Caki2 (cell line): Measurements from ENCODE around the gene PKIB. TPM values are rescaled to one million over a fixed set of nuclear protein-coding genes. Genes with fewer than 3 reads are reported as not detected.
A peak's percentile ranks its signal among the peaks of the same experiment; 100 is the strongest.

Experiments used
- DNase-seq: peaks from one replicate; pipeline ENCODE4 v3.0.0-alpha.2; 2015; ENCODE audit warnings: low read depth
- in situ Hi-C: cut with HindIII; loops from 2 replicates; pipeline ENCODE4 v1.10.0; 2016; ENCODE audit warnings: low sequenced_read_pairs, low pct_unique_long_range_greater_than_20kb, mixed read lengths
- total RNA-seq: library from RNA; depleted of rRNA; stranded (reverse); fragments of >200 nt; shearing (Covaris generic); gene quantifications from 2 replicates; pipeline ENCODE4 v1.2.3, GENCODE V29; 2014; ENCODE audit warnings: low replicate concordance

The PKIB gene
- total RNA-seq, 1 experiment from 2014 or later, result 45.8 TPM

DNA sequence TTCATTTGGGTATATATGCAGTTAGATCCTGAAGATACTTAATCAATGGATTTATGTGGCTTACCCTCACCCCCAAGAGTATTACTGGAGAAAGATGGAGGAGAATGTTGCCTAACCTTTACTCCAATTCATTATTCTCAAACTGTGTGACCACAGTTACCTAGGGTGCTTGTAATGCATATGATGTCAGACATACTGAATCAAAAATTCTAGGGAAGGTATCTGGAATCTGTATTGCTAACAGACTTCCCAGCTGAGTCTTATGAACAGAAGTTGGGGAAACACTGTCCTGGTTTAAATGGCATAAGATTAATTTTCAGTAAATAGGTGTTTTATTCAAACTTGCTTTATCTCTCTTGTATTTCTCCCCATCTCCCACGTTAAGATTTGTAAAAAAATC lies 83.9 kb downstream of the PKIB start:
- in situ Hi-C loops, result no loop called here
- no peak for DNase-seq

DNA sequence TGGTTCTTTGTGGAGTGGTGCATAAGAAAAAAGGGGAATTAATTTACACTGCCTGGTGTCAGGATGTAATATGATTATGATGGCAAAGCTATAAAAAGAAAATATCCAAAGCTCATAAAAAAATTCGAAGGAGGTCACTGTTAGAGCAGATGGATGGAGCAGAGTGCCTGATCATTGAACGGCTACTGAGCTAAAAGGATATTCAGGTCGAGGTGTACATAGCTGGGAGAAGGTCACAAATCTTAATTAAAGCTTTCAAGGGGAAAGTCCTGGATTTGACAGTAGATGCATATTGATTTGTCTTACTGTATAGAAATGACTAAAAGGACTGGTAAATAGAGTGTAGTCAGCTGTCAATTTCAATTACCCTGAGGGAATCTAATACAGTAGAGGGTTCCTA lies 84.4 kb downstream of the PKIB start:
- DNase-seq, result no peak
- in situ Hi-C loops, result no loop called here

DNA sequence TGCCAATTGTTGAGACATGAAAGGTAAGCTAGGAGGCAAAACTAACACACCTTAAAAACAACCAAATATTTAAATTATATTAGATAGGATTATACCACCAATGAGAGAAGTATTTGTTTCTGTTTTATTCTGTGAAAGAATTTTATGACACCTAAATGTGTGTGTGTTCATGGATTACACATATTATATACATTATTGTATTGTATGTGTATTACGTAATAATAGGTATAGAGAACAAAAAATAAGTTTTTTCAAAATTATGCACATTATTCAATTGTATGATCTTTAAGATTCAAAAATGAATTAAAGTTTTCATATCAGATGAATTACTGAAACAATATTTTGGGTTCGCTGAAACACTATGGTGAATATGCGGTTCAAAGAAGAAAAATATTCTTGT lies 85.0 kb downstream of the PKIB start:
- DNase-seq, result no peak
- in situ Hi-C loops, result no loop called here

DNA sequence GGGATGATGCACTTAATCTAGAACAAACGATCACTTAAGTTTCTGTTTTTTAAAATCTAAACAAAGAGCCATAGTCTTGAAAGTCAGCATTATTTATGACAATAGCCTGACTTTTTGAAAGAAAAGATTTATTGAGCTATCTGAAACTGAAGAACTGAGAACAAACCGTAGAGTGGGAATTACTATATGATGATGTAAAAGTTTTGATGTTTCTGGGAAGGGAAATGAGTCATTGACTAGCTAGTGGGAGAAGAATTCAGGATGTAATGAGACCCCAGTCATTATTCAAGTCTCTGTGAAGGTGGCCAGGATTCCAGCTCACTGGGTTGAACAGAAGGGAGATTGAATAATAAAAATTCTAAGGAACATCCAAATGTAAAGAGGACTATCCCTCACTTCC lies 85.9 kb downstream of the PKIB start:
- peak; percentile 9 for DNase-seq
- in situ Hi-C loops, result no loop called here

DNA sequence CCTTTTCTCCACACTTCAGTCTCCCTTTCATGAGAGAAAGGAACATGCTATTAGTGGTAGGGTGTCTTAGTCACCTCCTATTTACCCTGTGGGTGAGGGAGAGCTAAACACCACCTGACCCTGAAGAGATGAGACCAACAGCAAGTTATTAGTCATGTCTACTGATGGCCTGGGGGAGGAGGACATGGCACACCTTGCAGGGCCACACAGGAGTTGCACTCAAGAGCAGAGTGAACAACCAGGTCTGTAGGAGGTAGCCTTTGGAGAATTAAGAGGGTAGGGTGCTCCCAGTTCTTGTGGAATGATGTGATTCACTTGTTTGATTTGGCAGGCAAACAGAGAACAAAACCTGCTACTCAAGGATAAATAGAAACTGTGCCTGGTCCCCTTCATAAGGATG lies 86.6 kb downstream of the PKIB start:
- peak; percentile 47 for DNase-seq
- in situ Hi-C loops, result no loop called here

DNA sequence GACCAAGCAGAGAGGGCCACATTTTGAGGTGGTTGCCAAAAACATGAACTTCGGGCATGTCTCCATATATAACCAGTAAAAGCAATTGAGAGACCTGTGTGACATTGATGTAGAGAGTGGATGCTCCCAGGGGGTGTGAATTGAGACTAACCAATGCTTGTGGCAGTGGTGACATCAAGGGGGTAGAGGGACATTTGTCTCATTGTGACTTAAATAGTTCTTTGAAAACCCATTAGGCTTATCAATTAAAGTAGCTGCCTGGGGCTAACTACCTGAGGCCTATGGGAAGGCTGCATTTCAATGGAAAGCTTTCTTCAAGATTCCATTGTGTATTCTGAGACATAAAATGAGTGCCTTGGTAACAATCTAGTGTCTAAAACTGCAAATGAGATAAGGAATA lies 87.3 kb downstream of the PKIB start:
- no peak for DNase-seq
- in situ Hi-C loops, result no loop called here

DNA sequence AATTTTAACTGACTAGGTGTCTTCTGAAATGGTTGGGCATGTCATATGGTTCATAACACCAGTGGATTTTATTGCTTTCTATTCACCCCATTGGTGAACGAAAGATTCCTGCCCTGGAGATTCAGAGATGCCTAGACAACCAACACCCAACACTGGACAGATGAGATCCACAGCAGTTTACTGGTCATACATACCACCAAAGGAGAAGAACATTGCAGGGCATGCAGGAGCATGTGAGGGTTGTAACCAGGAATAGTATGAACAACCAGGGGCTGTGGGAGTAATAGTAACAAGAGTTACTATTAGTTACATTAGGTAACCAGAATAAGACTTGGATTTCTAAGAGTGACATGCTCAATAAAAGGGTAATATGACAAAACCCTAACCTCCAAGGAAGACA lies 91.5 kb downstream of the PKIB start:
- in situ Hi-C loops, result no loop called here
- DNase-seq, result no peak

DNA sequence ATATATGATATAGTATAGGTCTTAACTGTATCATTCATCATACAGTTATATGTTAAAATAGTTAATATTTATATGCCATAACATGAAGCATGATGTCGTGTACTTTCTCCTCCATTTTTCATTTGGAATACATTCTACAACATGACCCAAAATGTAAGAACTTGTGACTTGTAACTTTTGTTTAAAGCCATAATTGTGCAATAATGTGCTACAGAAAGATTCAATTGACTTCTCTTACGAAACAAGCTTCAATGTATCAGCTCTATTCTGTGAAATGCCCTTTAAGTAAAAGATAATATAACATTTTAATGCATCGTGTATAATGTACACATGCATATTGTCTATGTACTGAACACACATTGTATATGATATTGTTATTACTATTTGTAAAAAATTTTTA lies 92.6 kb downstream of the PKIB start:
- in situ Hi-C loops, result no loop called here
- DNase-seq, result no peak

DNA sequence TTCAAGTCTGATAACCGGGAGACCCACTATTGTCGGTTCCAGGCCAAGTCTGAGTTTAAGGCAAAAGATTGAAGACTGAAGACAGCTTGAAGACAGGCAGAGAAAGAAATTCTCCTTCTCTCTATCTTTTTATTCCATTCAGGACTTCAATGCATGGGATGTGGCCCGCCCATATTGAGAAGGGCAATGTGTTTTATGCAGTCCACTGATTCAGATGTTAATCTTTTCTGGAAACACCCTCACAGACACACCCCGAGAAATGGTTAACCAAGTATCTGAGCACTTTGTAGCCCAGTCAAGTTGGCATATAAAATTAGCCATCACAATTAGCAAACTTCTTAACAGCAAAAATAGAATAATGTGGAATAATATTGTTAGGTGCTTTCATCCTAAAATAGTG lies 93.9 kb downstream of the PKIB start:
- in situ Hi-C loops, result no loop called here
- peak; percentile 16 for DNase-seq

DNA sequence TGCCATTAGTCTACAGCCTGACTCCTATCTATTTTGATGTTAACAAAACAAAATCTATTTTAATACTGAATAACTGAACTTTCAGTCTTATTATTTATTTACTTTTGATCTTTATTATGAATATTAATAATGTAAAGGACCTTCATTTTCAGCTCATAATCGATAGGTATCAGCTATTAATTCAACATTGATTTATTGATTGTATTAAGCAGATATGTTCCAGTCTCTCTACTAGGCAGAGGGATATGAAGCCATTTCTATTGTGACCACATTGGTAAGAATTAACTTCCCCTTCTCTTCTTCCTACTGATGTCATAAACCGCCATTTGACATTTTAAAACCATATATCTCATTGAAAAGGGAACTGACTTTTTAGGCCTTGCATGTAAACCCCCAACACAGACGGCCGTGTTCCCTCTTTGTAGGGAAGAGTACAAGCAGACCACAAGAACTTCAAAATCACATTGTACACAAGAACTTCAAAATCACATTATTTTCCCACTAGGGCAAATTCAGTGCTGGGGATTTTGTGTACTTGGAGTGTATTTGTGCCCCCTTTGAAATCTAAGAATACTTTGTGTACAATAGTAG lies 99.8 kb downstream of the PKIB start:
- DNase-seq, result no peak
- in situ Hi-C loops, result no loop called here

DNA sequence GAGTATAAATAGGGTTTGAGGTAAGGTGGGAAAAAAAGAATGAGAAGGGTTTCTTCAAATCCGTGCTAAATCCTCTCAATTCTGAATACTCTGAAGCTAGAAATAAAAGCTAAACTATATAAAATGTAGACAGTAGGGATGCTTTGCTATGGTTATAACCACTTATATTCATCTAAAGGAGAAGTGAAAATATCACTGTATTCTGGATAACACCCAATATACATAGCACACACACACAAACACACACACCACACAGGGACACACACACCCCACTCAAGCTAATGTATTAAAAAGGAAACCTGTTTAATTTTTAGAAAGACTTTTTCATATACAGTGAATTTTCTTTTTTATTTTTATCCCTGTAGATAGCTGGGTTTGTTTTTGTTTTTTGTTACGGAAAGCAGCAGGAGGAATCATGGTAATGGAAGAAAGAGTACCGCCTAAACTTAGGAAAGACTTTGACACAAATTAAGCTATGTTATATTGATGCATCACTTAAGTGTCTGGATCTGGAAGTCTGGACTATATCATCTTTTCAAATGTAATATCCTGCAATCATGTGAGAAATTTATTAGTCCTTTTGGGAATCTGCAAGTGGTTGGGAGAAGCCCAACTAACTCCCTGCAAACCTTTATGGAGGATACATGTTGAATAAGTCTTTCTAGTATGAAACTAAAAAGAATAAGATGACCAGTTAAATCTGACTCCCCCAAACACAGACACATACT lies 100.9 kb downstream of the PKIB start:
- in situ Hi-C loops, result no loop called here
- no peak for DNase-seq

DNA sequence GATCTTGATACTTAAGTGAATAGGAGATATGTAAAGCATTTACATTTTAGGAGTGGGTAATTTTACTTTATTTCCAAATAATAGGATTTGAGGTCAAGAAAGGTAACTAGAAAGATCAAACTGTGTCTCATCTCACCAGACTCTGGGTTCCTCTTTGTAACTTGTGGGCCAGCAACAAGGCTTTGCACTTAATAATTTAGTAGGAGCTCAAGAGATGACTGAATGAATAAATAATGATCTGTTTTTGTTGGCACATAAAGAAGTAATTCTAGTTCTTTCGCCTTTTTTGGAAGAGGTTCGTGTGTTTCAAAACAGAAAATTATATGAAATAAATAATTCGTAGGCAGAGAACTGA lies 101.9 kb downstream of the PKIB start:
- in situ Hi-C loops, result no loop called here
- DNase-seq, result no peak

DNA sequence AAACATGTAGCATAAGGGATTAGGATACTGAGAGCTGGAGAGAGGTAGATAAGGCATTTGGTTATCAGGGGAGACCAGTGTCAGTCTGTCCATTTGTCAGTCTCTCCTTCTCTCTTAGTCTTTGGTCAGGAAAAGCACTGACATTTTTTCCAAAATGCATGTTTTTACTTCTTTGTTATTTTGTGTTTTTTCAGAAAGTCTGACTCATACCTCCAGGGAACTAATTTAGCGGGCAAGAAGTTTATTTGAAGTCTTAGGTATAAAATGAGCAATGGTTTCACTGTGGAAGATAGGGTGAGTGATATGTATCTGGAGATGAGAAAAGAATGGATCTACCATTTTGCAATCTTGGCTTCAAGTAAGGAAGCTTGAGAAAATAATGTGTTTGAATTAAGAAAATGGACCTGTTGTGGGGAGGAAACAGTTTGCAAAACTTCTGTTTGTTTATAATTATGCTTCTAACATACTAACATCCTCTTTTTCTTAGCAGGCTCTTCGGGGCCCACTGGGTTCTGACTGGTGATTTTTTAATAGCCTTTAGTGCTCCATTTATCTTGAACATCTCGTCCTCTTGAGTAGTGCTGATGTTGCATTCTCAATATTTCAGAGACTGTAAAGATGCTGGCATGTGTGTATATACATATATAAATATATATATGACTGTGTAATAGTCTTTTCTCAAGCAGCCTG lies 102.4 kb downstream of the PKIB start:
- in situ Hi-C loops, result no loop called here
- no peak for DNase-seq

DNA sequence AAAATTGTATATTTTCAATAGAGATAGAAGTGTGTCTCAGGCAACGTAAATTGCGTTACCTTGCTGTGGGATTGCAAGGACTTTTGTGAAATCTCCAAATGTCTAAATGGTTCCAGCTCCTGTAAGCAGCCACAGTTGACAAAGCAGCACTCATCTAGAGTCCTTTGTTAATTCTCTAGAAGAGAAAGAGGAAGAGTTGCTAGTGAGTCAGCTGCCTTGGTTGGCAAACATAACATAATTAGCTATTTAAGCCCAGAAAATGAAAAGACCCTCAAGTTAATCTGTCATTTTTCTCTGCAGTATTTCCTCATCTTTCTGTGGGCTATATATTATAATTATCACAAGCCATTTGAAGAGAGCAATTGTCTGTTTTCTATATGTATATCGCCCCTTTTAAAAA lies 102.9 kb downstream of the PKIB start:
- in situ Hi-C loops, result no loop called here
- no peak for DNase-seq

DNA sequence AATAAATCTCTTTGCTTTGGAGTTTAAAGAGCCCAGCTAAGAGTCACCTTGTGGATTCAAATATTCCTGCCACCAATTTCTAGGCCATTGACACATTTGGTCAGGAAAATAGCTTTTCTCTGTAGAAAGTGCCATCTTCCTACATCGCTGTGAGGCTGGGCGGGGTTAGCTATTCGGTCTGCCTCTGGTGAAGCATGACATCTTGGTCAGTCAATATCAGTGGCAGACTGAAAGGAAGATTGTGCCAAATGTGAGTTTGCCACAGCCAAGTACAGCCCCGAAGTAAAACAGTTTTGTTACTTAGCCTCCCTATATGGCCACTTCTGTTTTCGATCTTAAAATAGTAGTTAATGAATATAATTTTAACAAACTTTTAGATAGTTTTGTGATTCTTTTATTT lies 103.9 kb downstream of the PKIB start:
- in situ Hi-C loops, result no loop called here
- no peak for DNase-seq

DNA sequence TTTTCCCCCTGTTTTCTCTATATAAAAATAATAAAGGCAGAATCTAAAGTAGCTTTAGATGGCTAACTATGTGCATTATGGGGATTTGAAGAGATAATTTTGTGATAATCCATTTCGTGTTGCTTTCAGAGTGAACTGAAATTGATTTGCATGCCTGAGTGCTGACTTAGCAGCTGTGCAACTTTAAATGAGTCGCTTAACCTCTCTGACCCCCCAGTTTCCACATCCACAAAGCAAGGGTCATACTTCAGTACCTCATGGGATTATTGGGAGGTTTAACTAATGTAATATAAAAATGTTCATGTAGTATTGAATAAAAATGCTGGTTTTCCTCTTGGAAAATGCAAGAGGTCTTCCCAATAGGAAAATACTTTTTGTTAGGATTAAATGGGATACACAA lies 105.5 kb downstream of the PKIB start:
- DNase-seq, result no peak
- in situ Hi-C loops, result no loop called here

DNA sequence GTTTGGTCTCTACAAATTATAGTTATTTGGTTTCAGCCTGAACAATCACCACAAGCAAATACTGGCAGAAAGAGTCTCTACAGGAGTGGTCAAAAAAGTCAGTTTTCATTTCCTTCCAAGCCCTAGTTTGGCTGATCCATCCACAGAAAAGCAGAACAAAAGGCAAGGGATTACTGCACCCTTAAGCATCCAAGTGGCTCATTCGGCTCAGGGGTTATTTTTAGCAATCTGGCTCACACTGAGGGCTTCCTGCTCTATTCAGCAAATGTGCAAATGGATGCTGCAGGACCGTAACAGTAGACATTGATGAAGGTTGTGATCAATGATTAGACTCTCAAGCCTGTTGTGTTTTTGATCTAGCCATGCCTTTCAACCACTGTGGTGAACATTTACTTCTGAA lies 107.1 kb downstream of the PKIB start:
- no peak for DNase-seq
- in situ Hi-C loops, result no loop called here

DNA sequence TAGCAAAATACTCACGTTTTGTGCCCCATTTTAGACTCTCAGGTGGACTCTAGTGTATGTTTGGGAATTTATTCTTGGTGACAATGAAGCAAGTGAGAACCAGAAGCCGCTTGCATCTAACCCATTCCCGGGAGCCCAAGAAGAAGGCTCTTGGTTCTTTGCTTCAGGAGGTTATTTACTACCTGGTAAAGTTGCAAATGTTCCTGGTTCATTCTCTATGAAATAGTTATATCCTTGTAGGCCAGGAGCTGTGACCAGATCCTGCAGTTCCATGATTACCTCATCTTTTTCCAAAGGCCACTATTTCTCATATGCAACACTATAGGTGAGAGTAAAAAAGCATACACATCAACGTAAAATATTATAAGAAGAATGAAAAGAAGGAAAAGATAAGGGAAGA lies 108.4 kb downstream of the PKIB start:
- in situ Hi-C loops, result no loop called here
- DNase-seq, result no peak

DNA sequence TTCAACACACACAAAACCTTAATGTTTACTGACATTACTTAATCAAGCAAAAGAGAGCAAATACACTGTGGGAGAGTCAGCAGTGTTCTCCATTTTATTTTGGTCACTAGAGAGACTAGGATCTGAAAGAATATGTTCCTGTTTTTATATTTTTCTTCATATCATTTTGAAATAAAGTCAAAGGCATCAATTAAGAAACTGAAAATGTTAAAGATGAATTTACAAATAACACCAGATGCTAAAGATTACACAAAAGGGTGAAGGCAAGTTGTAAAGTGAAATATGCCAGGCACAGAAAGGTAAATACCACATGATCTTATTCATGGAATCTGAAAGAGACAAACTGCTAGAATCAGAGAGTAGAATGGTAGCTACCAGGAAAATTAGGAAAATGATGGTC lies 109.0 kb downstream of the PKIB start:
- DNase-seq, result no peak
- in situ Hi-C loops, result no loop called here

DNA sequence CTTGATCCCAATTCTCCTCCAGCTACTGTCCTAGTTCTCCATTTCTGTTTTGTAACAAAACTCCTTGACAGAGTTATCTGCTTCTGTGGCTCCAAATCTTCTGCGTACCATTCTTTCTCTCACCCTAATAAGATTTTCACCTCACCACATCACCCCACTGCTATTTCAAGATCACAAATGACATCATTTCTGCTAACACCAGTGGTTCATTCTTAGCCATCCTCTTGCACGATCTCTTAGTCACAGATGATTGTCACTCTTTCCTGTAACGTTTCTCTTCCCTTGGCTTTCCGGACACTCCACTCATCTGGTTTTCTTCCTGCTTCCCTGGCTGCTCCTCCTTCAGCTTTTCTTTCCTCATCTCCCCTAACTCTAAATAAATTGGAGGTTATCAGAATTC lies 112.5 kb downstream of the PKIB start:
- DNase-seq, result no peak
- in situ Hi-C loops, result no loop called here
